ENCODE data around the gene AUH. TPM values are rescaled to one million over a fixed set of nuclear protein-coding genes. Genes with fewer than 3 reads are reported as not detected.

AUH gene
- total RNA-seq, 4 donors from 2014 or later = 17.1 to 28.2 (median 20.8) TPM

GRCh38 chr9:91248707-91249106 lies 113.0 kb downstream of the AUH start:
- no peak overlapping the region for H3K4me3 ChIP-seq
- peaks cover 18 to 50% of the 10 kb centered on the region in 2 donors for H3K4me1 ChIP-seq
- peak overlapping the region in 1 of 4 donors; percentile 26 for H3K27ac ChIP-seq
- TF ChIP-seq CTCF (IDR thresholded peaks at IDR 0.05 in 4 of 5, conservative IDR thresholded peaks at IDR 0.05 in 1 of 5) = no peak
- no peak for TF ChIP-seq POLR2A (IDR thresholded peaks at IDR 0.05)
- H3K36me3 ChIP-seq = no peaks in the 10 kb centered on the region
- in situ Hi-C loops (cut with MboI; ENCODE audit: low sequenced_read_pairs in 4 of 4) (no loop called here), intact Hi-C loops (cut with DNase I; ENCODE audit: low total_unique reads) (no loop called here)
- H3K27me3 ChIP-seq = no peaks in the 10 kb centered on the region
- ATAC-seq (peak in 1 of 2 donors; percentile 34), DNase-seq (peak in 1 of 2 donors; percentile 28)
- H3K9me3 ChIP-seq = no peaks in the 10 kb centered on the region

GRCh38 chr9:91247278-91247677 lies 114.4 kb downstream of the AUH start:
- no peak for ATAC-seq
- TF ChIP-seq POLR2A (IDR thresholded peaks at IDR 0.05) (no peak), CTCF (IDR thresholded peaks at IDR 0.05 in 4 of 5, conservative IDR thresholded peaks at IDR 0.05 in 1 of 5) (no peak)
- peaks cover 23 to 62% of the 10 kb centered on the region in 2 donors for H3K4me1 ChIP-seq
- no peaks in the 10 kb centered on the region for H3K36me3 ChIP-seq
- intact Hi-C loops (cut with DNase I; ENCODE audit: low total_unique reads) (no loop called here), in situ Hi-C loops (cut with MboI; ENCODE audit: low sequenced_read_pairs in 4 of 4) (no loop called here)
- H3K4me3 ChIP-seq = no peak overlapping the region
- no peak for DNase-seq
- H3K27ac ChIP-seq = peak overlapping the region; percentile 7 to 19 (median 14)
- H3K27me3 ChIP-seq = no peaks in the 10 kb centered on the region
- no peaks in the 10 kb centered on the region for H3K9me3 ChIP-seq

GRCh38 chr9:91246846-91247245 lies 114.9 kb downstream of the AUH start:
- Histone ChIP-seq H3K27me3 (no peaks in the 10 kb centered on the region), H3K9me3 (no peaks in the 10 kb centered on the region), H3K4me3 (no peak overlapping the region), H3K36me3 (no peaks in the 10 kb centered on the region), H3K27ac (peak overlapping the region; percentile 7 to 19 (median 14)), H3K4me1 (peaks cover 23 to 66% of the 10 kb centered on the region in 2 donors)
- peak in 1 of 2 donors; percentile 66 for DNase-seq
- peak; percentile 16 to 47 for ATAC-seq
- TF ChIP-seq CTCF (IDR thresholded peaks at IDR 0.05 in 4 of 5, conservative IDR thresholded peaks at IDR 0.05 in 1 of 5) = no peak
- no peak for TF ChIP-seq POLR2A (IDR thresholded peaks at IDR 0.05)
- intact Hi-C loops (cut with DNase I; ENCODE audit: low total_unique reads) = no loop called here
- in situ Hi-C loops (cut with MboI; ENCODE audit: low sequenced_read_pairs in 4 of 4) = no loop called here

- no peaks in the 10 kb centered on the region for H3K27me3 ChIP-seq
- peaks cover 23 to 68% of the 10 kb centered on the region in 2 donors for H3K4me1 ChIP-seq
- no peak overlapping the region for H3K4me3 ChIP-seq
- ATAC-seq = no peak
- H3K27ac ChIP-seq = no peak overlapping the region
- intact Hi-C loops (cut with DNase I; ENCODE audit: low total_unique reads) = no loop called here
- no peaks in the 10 kb centered on the region for H3K36me3 ChIP-seq
- in situ Hi-C loops (cut with MboI; ENCODE audit: low sequenced_read_pairs in 4 of 4) = no loop called here
- DNase-seq = no peak
- TF ChIP-seq POLR2A (IDR thresholded peaks at IDR 0.05) (no peak), CTCF (IDR thresholded peaks at IDR 0.05 in 4 of 5, conservative IDR thresholded peaks at IDR 0.05 in 1 of 5) (no peak)
- no peaks in the 10 kb centered on the region for H3K9me3 ChIP-seq
Observed at GRCh38 chr9:91245431-91246313, 116.0 kb downstream of the AUH start.
